HG03108 (cell line): ENCODE results near the gene POLRMT.
"Not testable (repeated sequence)": the region's sequence is repeated elsewhere in the genome, so short reads cannot be mapped to it uniquely, and the experiment has no call there.

Experiments used
- ATAC-seq: cut with Tn5 transposase; IDR thresholded peaks from one replicate; pipeline ENCODE4 v1.9.1; 2021; ENCODE audit warnings: moderate library complexity; ENCODE audit not compliant: unreplicated experiment

Gene POLRMT

DNA sequence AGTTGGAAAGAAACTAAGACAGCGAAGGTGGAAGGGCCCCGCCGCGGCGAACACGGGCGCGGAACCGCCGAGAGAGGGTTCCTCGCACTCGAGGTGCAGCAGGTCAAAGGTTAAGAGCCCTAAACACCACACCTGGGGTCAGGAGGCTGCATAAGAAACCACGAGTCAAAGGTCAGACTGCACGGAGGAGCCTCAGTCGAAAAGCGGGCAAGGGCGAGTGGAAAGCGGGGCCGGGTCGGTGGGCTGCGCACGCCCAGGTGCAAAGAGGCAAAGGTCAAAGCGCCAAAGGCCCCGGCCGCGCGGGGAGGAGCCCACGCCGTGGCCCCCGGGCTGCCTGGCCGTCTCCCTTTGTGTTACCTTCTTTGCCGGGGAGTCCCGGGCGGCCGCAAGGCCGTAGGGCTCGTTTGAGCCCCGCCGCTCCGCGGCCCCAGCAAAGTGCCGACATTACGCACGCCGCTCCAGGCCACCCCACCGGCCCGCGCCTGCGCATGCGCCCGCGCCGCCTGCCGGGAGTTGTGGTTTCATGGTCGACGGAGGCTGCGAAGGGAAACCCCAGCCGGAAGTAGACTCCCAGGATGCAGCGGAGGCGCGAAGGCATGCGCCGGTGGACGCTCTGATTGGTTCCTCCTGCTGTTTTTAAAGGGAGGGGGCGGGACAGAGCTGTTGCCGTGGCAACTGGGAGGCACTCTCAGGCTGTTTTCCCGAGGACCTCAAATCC is at the start of gene POLRMT:
POLRMT (minus strand) TSS at position 470 of the 718 bp plus-strand sequence; CDS start at position 445, 25 bp downstream.
- peak; percentile 76 for ATAC-seq

GRCh38 chr19:682678-683320 is 49.5 kb upstream of the POLRMT start:
- ATAC-seq, result no peak

DNA sequence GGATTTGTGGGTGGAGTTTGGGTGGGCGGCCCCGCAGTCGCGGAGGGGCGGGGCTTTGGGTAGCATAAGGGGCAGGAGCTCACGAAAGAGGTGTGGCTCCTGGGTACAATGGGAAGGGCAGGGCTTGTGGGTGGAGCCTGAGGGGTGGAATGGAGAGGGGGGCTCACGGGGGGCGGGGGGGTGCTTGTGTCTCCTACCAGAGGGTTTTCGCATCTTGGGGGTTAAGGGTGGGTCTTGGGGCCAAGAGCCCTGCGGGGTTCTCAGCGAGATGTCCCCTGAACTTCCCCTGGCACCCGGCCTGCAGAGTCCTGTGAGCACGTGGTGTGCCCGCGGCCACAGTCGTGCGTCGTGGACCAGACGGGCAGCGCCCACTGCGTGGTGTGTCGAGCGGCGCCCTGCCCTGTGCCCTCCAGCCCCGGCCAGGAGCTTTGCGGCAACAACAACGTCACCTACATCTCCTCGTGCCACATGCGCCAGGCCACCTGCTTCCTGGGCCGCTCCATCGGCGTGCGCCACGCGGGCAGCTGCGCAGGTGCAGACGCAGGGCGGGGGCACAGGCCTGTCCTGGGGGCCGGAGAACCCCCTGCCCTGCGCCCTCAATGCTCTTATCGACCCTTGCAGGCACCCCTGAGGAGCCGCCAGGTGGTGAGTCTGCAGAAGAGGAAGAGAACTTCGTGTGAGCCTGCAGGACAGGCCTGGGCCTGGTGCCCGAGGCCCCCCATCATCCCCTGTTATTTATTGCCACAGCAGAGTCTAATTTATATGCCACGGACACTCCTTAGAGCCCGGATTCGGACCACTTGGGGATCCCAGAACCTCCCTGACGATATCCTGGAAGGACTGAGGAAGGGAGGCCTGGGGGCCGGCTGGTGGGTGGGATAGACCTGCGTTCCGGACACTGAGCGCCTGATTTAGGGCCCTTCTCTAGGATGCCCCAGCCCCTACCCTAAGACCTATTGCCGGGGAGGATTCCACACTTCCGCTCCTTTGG is 48.0 kb upstream of the POLRMT start:
- ATAC-seq, result peak; percentile 40

GRCh38 chr19:680287-681028 is 47.1 kb upstream of the POLRMT start:
- ATAC-seq, result peak; percentile 71

- peak; percentile 5 for ATAC-seq
Measured at GRCh38 chr19:679418-680286, 46.3 kb upstream of the POLRMT start.

DNA sequence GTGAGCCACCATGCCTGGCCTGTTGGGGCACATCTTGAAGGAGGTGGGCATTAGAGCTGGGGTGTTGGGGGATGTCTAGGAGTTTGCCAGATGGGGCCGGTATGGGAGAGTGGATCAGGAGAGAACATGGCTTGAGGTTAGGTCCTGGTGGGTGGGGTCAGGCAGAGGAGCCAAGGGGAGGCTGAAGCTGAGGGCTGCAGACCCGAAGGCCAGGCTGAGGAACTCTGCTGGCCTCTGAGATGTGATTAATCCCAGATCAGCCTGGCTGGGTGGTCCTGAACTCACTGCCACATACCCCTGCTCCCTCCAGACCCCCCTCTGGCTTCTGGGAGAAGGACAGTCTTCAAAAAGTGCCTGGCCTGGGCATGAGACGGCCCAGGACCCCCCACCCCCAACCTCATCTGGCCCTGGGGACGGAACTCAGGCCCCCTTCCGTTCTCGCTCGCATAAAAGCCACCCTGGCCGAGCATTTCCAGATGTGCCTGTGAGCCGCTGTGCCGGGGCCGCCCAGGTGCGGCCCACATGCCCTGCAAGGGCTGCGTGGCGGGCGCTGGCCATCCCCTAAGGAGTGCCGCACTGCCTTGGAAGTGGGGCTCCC is 45.6 kb upstream of the POLRMT start:
- no peak for ATAC-seq

- ATAC-seq, result no peak
Measured at GRCh38 chr19:677601-678436, 44.5 kb upstream of the POLRMT start.

GRCh38 chr19:677201-677600 is 43.9 kb upstream of the POLRMT start:
- no peak for ATAC-seq

GRCh38 chr19:676339-677105 is 43.2 kb upstream of the POLRMT start, which contains the start of gene FSTL3:
TSS of gene FSTL3 (plus strand) at chr19:676392. CDS start at chr19:676424, 32 bp downstream.
- no peak for ATAC-seq

GRCh38 chr19:676007-676338 is 42.6 kb upstream of the POLRMT start:
- no peak for ATAC-seq

GRCh38 chr19:674282-675151 is 41.2 kb upstream of the POLRMT start:
- no peak for ATAC-seq

GRCh38 chr19:670609-671075 is 37.3 kb upstream of the POLRMT start:
- ATAC-seq, result no peak

DNA sequence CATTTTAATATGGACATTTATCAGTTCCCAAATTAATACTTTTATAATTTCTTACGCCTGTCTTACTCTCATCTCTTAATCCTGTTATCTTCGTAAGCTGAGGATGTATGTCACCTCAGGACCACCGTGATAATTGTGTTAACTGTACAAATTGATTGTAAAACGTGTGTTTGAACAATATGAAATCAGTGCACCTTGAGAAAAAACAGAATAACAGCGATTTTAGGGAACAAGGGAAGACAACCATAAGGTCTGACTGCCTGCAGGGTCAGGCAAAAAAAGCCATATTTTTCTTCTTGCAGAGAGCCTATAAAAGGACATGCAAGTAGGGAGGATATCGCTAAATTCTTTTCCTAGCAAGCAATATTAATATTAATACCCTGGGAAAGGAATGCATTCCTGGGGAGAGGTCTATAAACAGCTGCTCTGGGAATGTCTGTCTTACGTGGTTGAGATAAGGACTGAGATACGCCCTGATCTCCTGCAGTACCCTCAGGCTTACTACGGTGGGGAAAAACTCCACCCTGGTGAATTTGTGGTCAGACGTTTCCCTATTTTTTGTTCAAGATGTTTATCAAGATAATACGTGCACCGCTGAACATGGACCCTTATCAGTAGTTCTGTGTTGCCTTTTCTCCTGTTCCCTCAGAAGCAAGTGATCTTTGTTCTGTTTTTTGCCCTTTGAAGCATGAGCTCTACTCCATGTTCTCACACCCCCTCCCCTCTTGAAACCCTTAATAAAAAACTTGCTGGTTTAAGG is 35.5 kb upstream of the POLRMT start:
- not testable (repeated sequence) for ATAC-seq

DNA sequence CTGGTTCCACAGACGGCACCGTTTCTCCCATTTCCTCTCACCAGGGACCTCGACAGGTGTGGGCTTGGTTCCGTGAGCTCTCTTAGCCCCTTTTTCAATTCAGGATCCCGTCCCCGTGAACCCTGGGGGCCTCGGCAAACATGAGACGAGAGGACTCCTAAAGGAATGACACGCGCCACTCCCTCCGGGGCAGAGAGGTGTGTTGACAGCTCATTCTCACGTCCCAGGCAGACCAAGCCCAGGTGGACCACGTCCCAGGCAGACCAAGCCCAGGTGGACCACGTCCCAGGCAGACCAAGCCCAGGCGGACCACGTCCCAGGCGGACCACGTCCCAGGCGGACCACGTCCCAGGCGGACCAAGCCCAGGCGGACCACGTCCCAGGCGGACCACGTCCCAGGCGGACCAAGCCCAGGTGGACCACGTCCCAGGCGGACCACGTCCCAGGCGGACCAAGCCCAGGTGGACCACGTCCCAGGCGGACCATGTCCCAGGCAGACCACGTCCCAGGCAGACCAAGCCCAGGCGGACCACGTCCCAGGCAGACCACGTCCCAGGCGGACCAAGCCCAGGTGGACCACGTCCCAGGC is 33.7 kb upstream of the POLRMT start:
- ATAC-seq, result not testable (repeated sequence)

- ATAC-seq, result no peak
Measured at GRCh38 chr19:664913-665443, 31.6 kb upstream of the POLRMT start.
